ENCODE data around the gene C2CD2. TPM values are rescaled to one million over a fixed set of nuclear protein-coding genes. Genes with fewer than 3 reads are reported as not detected.

C2CD2 gene
- polyA plus RNA-seq, 1 of the 3 experiments (the other 2 are of a cell fraction) = 9.7 TPM

- WGBS (ENCODE audit: low lambda C conversion rate) = 80% methylated on average over 3 of the region's 3 CpGs
Observed at GRCh38 chr21:41926807-41927171, 27.0 kb downstream of the C2CD2 start.

GRCh38 chr21:41926117-41926806 is 27.6 kb downstream of the C2CD2 start:
- WGBS (ENCODE audit: low lambda C conversion rate) = 88% methylated on average over 11 of the region's 11 CpGs
- Histone ChIP-seq H3K4me3 (ENCODE audit: low read depth in 2 of 2, low read length in 1 of 2) (no peak overlapping the region), H3K27me3 (ENCODE audit: insufficient read depth) (no peaks in the 10 kb centered on the region), H3K36me3 (replicated peaks in 1 of 2; ENCODE audit: control insufficient read depth in 1 of 2, insufficient read depth in 2 of 2, low read length in 1 of 2) (no peaks in the 10 kb centered on the region), H4K20me1 (ENCODE audit: insufficient read depth) (no peaks in the 10 kb centered on the region), H3K79me2 (ENCODE audit: insufficient read depth) (peaks cover 6% of the 10 kb centered on the region; the same call in 1 of the 2 replicates), H3K9me2 (no peaks in the 10 kb centered on the region), H3K27ac (ENCODE audit: low read depth in 2 of 2, low read length in 1 of 2) (no peak overlapping the region), H3K9me3 (no peaks in the 10 kb centered on the region), H2AFZ (ENCODE audit: low read depth) (no peak overlapping the region), H3F3A (replicated peaks; ENCODE audit: insufficient read depth) (no peaks in the 10 kb centered on the region), H3K4me1 (ENCODE audit: control insufficient read depth in 1 of 2, insufficient read depth in 2 of 2, low read depth in 1 of 2, low read length in 1 of 2) (peaks cover 0 to 7% of the 10 kb centered on the region in 2 experiments; a peak in 2 of 4 replicates), H3K4me2 (peak overlapping the region; percentile 45), H3K9ac (no peak overlapping the region)
- DNase-seq = no peak
- TF ChIP-seq RFX5 (IDR thresholded peaks at IDR 0.05; ENCODE audit: low read length) = no peak
- TF ChIP-seq EZH2phosphoT487 (IDR thresholded peaks at IDR 0.05; ENCODE audit: borderline replicate concordance, low read depth) = no peak
- no peak for TF ChIP-seq JUND (IDR thresholded peaks at IDR 0.05)
- TF ChIP-seq, protein P1, sequence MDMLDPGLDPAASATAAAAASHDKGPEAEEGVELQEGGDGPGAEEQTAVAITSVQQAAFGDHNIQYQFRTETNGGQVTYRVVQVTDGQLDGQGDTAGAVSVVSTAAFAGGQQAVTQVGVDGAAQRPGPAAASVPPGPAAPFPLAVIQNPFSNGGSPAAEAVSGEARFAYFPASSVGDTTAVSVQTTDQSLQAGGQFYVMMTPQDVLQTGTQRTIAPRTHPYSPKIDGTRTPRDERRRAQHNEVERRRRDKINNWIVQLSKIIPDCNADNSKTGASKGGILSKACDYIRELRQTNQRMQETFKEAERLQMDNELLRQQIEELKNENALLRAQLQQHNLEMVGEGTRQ (IDR thresholded peaks at IDR 0.05; ENCODE audit: borderline replicate concordance, low read depth, low read length) = no peak
- no peak for TF ChIP-seq NFIC (IDR thresholded peaks at IDR 0.05; ENCODE audit: borderline replicate concordance)
- TF ChIP-seq IRF3 (IDR thresholded peaks at IDR 0.05; ENCODE audit: low read depth, low read length) = no peak
- no peak for TF ChIP-seq PBX3 (IDR thresholded peaks at IDR 0.05)
- TF ChIP-seq FOXJ3 (CRISPR knock-in tag; IDR thresholded peaks at IDR 0.05) = no peak
- no peak for TF ChIP-seq MEF2A (IDR thresholded peaks at IDR 0.05; ENCODE audit: borderline replicate concordance, low read depth)
- POLR2A ChIA-PET = no interaction called here
- CTCF ChIA-PET = interaction anchor here (0.7 kb wide), 1 partner anchor 850 kb away, joined by 3 read pairs; no protein-coding TSS in a partner anchor

More at GRCh38 chr21:41926807-41927171, 27.0 kb downstream of the C2CD2 start:
- TF ChIP-seq YY1 (IDR thresholded peaks at IDR 0.05; ENCODE audit: low read depth) = no peak
- ChIA-PET POLR2A (no interaction called here), CTCF (interaction anchor here (0.7 kb wide), 1 partner anchor 851 kb away, joined by 3 read pairs; no protein-coding TSS in a partner anchor)
- Histone ChIP-seq H3K4me3 (ENCODE audit: low read depth in 2 of 2, low read length in 1 of 2) (no peak overlapping the region), H3K79me2 (ENCODE audit: insufficient read depth) (peaks cover 6% of the 10 kb centered on the region; the same call in 1 of the 2 replicates), H3K4me2 (peak overlapping the region; percentile 45), H3K9me2 (no peaks in the 10 kb centered on the region), H3K9ac (no peak overlapping the region), H2AFZ (ENCODE audit: low read depth) (no peak overlapping the region), H3F3A (replicated peaks; ENCODE audit: insufficient read depth) (no peaks in the 10 kb centered on the region), H4K20me1 (ENCODE audit: insufficient read depth) (no peaks in the 10 kb centered on the region), H3K27ac (ENCODE audit: low read depth in 2 of 2, low read length in 1 of 2) (no peak overlapping the region), H3K4me1 (ENCODE audit: control insufficient read depth in 1 of 2, insufficient read depth in 2 of 2, low read depth in 1 of 2, low read length in 1 of 2) (peaks cover 0 to 7% of the 10 kb centered on the region in 2 experiments; a peak in 2 of 4 replicates), H3K27me3 (ENCODE audit: insufficient read depth) (no peaks in the 10 kb centered on the region), H3K36me3 (replicated peaks in 1 of 2; ENCODE audit: control insufficient read depth in 1 of 2, insufficient read depth in 2 of 2, low read length in 1 of 2) (no peaks in the 10 kb centered on the region), H3K9me3 (no peaks in the 10 kb centered on the region)
- no peak for DNase-seq
